GM12878 (cell line): ENCODE measurements around the gene ST8SIA3. TPM values are rescaled to one million over a fixed set of nuclear protein-coding genes. Genes with fewer than 3 reads are reported as not detected.

Experiments
- ATAC-seq: fragments of 200-7000 bp; cut with Tn5 transposase; 3 replicates; pipeline ENCODE4 v1.9.1; 2020; ENCODE audit warnings: mild to moderate bottlenecking, moderate library complexity
- BruUV-seq: library from RNA; stranded (reverse); fragments of 400-500 nt; replicated peaks from 2 replicates; lab custom pipeline; 2021; lab: Mats Ljungman, UMichigan
- CTCF ChIA-PET: fragments of 300-600 bp; sonication (Branson Sonifier 250); formaldehyde crosslinking; extraction: SDS; loops from one replicate; lab custom pipeline; 2021; ENCODE audit warnings: inconsistent platforms; lab: Yijun Ruan, JAX
- POLR2A ChIA-PET: fragments of 350-600 bp; formaldehyde crosslinking; extraction: SDS; loops from one replicate; lab custom pipeline; 2021; ENCODE audit warnings: inconsistent platforms; lab: Charles Lee
- RAD21 ChIA-PET: fragments of 300-600 bp; sonication (Branson Sonifier 250); formaldehyde crosslinking; loops from one replicate; lab custom pipeline; 2023; ENCODE audit warnings: antibody characterized with exemption; ENCODE audit not compliant: unreplicated experiment; lab: Charles Lee
- SMC1A ChIA-PET: fragments of 300-600 bp; sonication (Branson Sonifier 250); formaldehyde crosslinking; loops from one replicate; lab custom pipeline; 2023; ENCODE audit not compliant: unreplicated experiment, uncharacterized antibody; lab: Charles Lee
- DNase-seq: peaks from one replicate; pipeline ENCODE4 v3.0.0-alpha.2; 2011; ENCODE audit warnings: low read depth, low spot score
- FAIRE-seq: peaks from 3 replicates; lab custom pipeline; 2011; peaks lifted over from hg19 to GRCh38; lab: Jason Lieb, UNC
- H2AFZ ChIP-seq: 2 replicates; pipeline ENCODE4 v1.6.0; 2011; ENCODE audit warnings: low read depth, low read length, control low read depth; ENCODE audit not compliant: control insufficient read depth
- H3K27ac ChIP-seq: 2 replicates; pipeline ENCODE4 v1.5.1; 2011; ENCODE audit warnings: control low read depth; ENCODE audit not compliant: control insufficient read depth, insufficient read depth
- H3K27me3 ChIP-seq, 2 experiments: replicated peaks in 1 of 2; 2 replicates each; pipeline versions ENCODE4 v1.6.0 to v1.6.1; 2011; ENCODE audit warnings: low read length in 1 of 2; ENCODE audit not compliant: control insufficient read depth in 2 of 2, insufficient read depth in 2 of 2
- H3K36me3 ChIP-seq, 2 experiments: 2 replicates each; pipeline ENCODE4 v1.5.1; 2011; ENCODE audit warnings: low read length in 1 of 2; ENCODE audit not compliant: control insufficient read depth in 2 of 2, insufficient read depth in 2 of 2
- H3K4me1 ChIP-seq: 2 replicates; pipeline ENCODE4 v1.6.1; 2011; ENCODE audit warnings: mild to moderate bottlenecking, low read length, moderate library complexity, mixed read lengths; ENCODE audit not compliant: control insufficient read depth, insufficient read depth
- H3K4me2 ChIP-seq: 2 replicates; pipeline ENCODE4 v1.6.0; 2011; ENCODE audit warnings: control low read depth; ENCODE audit not compliant: control insufficient read depth, insufficient read depth
- H3K4me3 ChIP-seq: fragments of 200-600 bp; sonication (generic); 2 replicates; pipeline ENCODE4 v1.5.1; 2016
- H3K79me2 ChIP-seq: 2 replicates; pipeline ENCODE4 v1.6.0; 2011; ENCODE audit warnings: low read length; ENCODE audit not compliant: control insufficient read depth, insufficient read depth
- H3K9ac ChIP-seq: 2 replicates; pipeline ENCODE4 v1.8.0; 2011; ENCODE audit warnings: low read length, control low read depth, mixed read lengths; ENCODE audit not compliant: control insufficient read depth, insufficient read depth
- H3K9me3 ChIP-seq: replicated peaks from 3 replicates; pipeline ENCODE4 v1.5.1; 2011; ENCODE audit warnings: mild to moderate bottlenecking, low read length; ENCODE audit not compliant: control insufficient read depth, insufficient read depth
- H4K20me1 ChIP-seq: 2 replicates; pipeline ENCODE4 v1.6.0; 2011; ENCODE audit not compliant: control insufficient read depth, insufficient read depth
- CBX5 ChIP-seq: sonication (generic); IDR thresholded peaks from 2 replicates; pipeline ENCODE4 v1.6.1; 2016; ENCODE audit warnings: low read depth, moderate library complexity, mild to moderate bottlenecking, inconsistent platforms
- CREB1 ChIP-seq: IDR thresholded peaks from 2 replicates; pipeline ENCODE4 v1.6.1; 2012; ENCODE audit warnings: low read depth, mild to moderate bottlenecking, inconsistent platforms
- GABPA ChIP-seq: IDR thresholded peaks from 2 replicates; pipeline ENCODE4 v1.6.1; 2014; ENCODE audit warnings: antibody characterized with exemption, low read depth, mild to moderate bottlenecking, inconsistent platforms
- HDGF ChIP-seq: fragments of 450-650 bp; IDR thresholded peaks from 2 replicates; pipeline ENCODE4 v1.6.1; 2016; ENCODE audit warnings: antibody characterized with exemption
- LARP7 ChIP-seq: fragments of 450-650 bp; IDR thresholded peaks from 2 replicates; pipeline ENCODE4 v1.6.1; 2017; ENCODE audit warnings: mild to moderate bottlenecking
- PAX8 ChIP-seq: fragments of 450-650 bp; IDR thresholded peaks from 2 replicates; pipeline ENCODE4 v1.6.1; 2017; ENCODE audit warnings: mild to moderate bottlenecking, moderate library complexity
- RBBP5 ChIP-seq: fragments of 200-600 bp; sonication (generic); conservative IDR thresholded peaks from 2 replicates; pipeline ENCODE4 v1.6.1; 2016
- STAT1 ChIP-seq: fragments of 450-650 bp; conservative IDR thresholded peaks from 2 replicates; pipeline ENCODE4 v1.6.1; 2014; ENCODE audit warnings: antibody characterized with exemption, mild to moderate bottlenecking
- SUZ12 ChIP-seq: fragments of 200-600 bp; sonication (generic); IDR thresholded peaks from one replicate; pipeline ENCODE4 v1.6.1; 2018; ENCODE audit warnings: antibody characterized with exemption, mild to moderate bottlenecking; ENCODE audit not compliant: unreplicated experiment
- TAF1 ChIP-seq: IDR thresholded peaks from 2 replicates; pipeline ENCODE4 v1.6.1; 2011; ENCODE audit warnings: mild to moderate bottlenecking, low read depth, low read length, borderline replicate concordance
- TCF12 ChIP-seq: IDR thresholded peaks from 2 replicates; pipeline ENCODE4 v1.6.1; 2011; ENCODE audit warnings: low read depth, mild to moderate bottlenecking, low read length
- TCF3 ChIP-seq: IDR thresholded peaks from 2 replicates; pipeline ENCODE4 v1.6.1; 2012; ENCODE audit warnings: low read depth, mild to moderate bottlenecking, low read length, borderline replicate concordance; ENCODE audit not compliant: insufficient read depth
- YY1 ChIP-seq: IDR thresholded peaks from 2 replicates; pipeline ENCODE4 v1.6.1; 2011; ENCODE audit warnings: low read depth, mild to moderate bottlenecking, low read length
- ZNF274 ChIP-seq: IDR thresholded peaks from one replicate; pipeline ENCODE4 v1.8.0; 2011; ENCODE audit not compliant: insufficient read length, insufficient read depth
- ZNF622 ChIP-seq: fragments of 450-650 bp; IDR thresholded peaks from 2 replicates; pipeline ENCODE4 v1.6.1; 2017; ENCODE audit warnings: mild to moderate bottlenecking, inconsistent platforms
- WGBS: methylation state at CpG from one replicate; pipeline ENCODE4 v1.1.6; 2016; ENCODE audit warnings: low lambda C conversion rate; ENCODE audit not compliant: insufficient replicate concordance, insufficient coverage; ENCODE audit errors: missing lambda C conversion rate; 5-methylcytosine and 5-hydroxymethylcytosine counted together
- in situ Hi-C: fragments of 300-500 bp; cut with MboI; formaldehyde crosslinking; loops from 9 replicates; pipeline ENCODE4 v1.14.3; 2018; ENCODE audit warnings: mixed read lengths
- intact Hi-C: fragments of 100-400 bp; cut with micrococcal nuclease; formaldehyde crosslinking; loops from one replicate; pipeline ENCODE4 v1.14.2; 2022; ENCODE audit not compliant: unreplicated experiment
- polyA plus RNA-seq, 11 experiments: library from polyadenylated mRNA; depleted of rRNA in 4 of 11; unstranded in 6 of 11; stranded (reverse) in 5 of 11; fragments of >200 nt; fragmentation: Nextera tagmentation in 4 of 11; fragmentation: Illumina TruSeq in 1 of 11; extraction: Ambion mirVana in 4 of 11; extraction: Trizol in 1 of 11; gene quantifications; 1 replicate in 1 of 11; 2 replicates in 10 of 11; pipeline versions ENCODE4 v1.2.1 to v1.2.3, GENCODE V29; 2011 to 2016; ENCODE audit warnings: inconsistent platforms in 2 of 11, missing spikeins in 2 of 11, low read depth in 1 of 11
- total RNA-seq, 4 experiments: library from RNA; depleted of rRNA in 3 of 4; stranded (reverse); fragments of >200 nt in 3 of 4; fragmentation: Illumina TruSeq in 1 of 4; extraction: Trizol in 1 of 4; gene quantifications; 2 replicates each; pipeline versions ENCODE4 v1.2.1 to v1.2.3, GENCODE V29; 2013 to 2021
- TF ChIP-seq, protein P1 (sequence below): fragments of 450-650 bp; IDR thresholded peaks from 2 replicates; pipeline ENCODE4 v1.6.1; 2017; ENCODE audit warnings: mild to moderate bottlenecking
- TF ChIP-seq, protein P2 (sequence below): IDR thresholded peaks from 2 replicates; pipeline ENCODE4 v1.6.1; 2011; ENCODE audit warnings: borderline replicate concordance, low read depth, mild to moderate bottlenecking, moderate library complexity, low read length; ENCODE audit not compliant: insufficient read depth, poor library complexity, severe bottlenecking
- TF ChIP-seq, protein P3 (sequence below): IDR thresholded peaks from 2 replicates; pipeline ENCODE4 v1.6.1; 2011; ENCODE audit warnings: borderline replicate concordance, low read depth, mild to moderate bottlenecking, moderate library complexity, mixed read lengths, low read length; ENCODE audit not compliant: insufficient read depth; ENCODE audit errors: extremely low read length
- TF ChIP-seq, protein P4 (sequence below): fragments of 450-650 bp; IDR thresholded peaks from 2 replicates; pipeline ENCODE4 v1.6.1; 2018; ENCODE audit warnings: mild to moderate bottlenecking, low read depth, moderate library complexity; ENCODE audit not compliant: partially characterized antibody

Gene ST8SIA3
- total and polyA plus RNA-seq, 10 of the 15 experiments (the other 5 are each of a cell fraction or from before 2014, with no cell fraction given), result under 0.01 TPM; not detected in 9

DNA sequence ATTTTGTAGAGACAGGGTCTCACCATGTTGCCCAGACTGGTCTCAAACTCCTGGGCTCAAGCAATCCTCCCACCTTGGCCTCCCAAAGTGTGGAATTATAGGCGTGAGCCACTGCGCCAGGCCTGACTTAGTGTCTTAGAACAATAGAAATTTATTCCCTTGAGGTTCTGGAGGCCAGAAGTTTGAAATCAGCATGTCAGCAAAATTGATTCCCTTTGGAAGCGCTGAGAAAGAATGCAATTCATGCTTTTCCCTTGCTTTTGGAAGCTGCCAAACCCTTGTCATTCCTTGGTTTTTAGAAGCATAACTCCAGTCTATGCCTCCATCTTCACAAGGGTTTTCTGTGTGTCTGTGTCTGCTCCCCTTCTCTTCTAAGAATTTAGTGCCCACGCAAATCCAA is 20.7 kb downstream of the ST8SIA3 start:
- BruUV-seq, result no TSS peak
- Histone ChIP-seq H3K27me3 (0 out of 4 replicates have a peak, but pooled peaks cover 0 to 3% of the 10 kb centered on the region in 2 experiments), H2AFZ (no peak overlapping the region), H3K27ac (no peak overlapping the region), H3K4me1 (no peaks in the 10 kb centered on the region), H3K79me2 (no peaks in the 10 kb centered on the region), H4K20me1 (no peaks in the 10 kb centered on the region), H3K9me3 (no peaks in the 10 kb centered on the region), H3K36me3 (no peaks in the 10 kb centered on the region), H3K9ac (no peak overlapping the region), H3K4me3 (no peak overlapping the region), H3K4me2 (no peak overlapping the region)
- RAD21 ChIA-PET, result no interaction called here
- SMC1A ChIA-PET, result interaction anchor here (0.7 to 1.1 kb wide), 2 partner anchors 11 to 30 kb away, joined by 3 read pairs; no protein-coding TSS in a partner anchor
- CTCF ChIA-PET, result no interaction called here
- WGBS, result 36% methylated on average over 4 of the region's 4 CpGs
- DNase-seq (no peak), FAIRE-seq (no peak), ATAC-seq (no peak)
- in situ Hi-C loops, result no loop called here
- intact Hi-C loops, result no loop called here
- POLR2A ChIA-PET, result no interaction called here
- TF ChIP-seq HDGF (no peak), ZNF274 (no peak), SUZ12 (no peak), ZNF622 (no peak), LARP7 (no peak), RBBP5 (no peak), STAT1 (no peak), GABPA (no peak), PAX8 (no peak), TCF12 (no peak), CREB1 (no peak), TAF1 (no peak), TCF3 (no peak), YY1 (no peak), CBX5 (no peak)
- TF ChIP-seq, protein P1, sequence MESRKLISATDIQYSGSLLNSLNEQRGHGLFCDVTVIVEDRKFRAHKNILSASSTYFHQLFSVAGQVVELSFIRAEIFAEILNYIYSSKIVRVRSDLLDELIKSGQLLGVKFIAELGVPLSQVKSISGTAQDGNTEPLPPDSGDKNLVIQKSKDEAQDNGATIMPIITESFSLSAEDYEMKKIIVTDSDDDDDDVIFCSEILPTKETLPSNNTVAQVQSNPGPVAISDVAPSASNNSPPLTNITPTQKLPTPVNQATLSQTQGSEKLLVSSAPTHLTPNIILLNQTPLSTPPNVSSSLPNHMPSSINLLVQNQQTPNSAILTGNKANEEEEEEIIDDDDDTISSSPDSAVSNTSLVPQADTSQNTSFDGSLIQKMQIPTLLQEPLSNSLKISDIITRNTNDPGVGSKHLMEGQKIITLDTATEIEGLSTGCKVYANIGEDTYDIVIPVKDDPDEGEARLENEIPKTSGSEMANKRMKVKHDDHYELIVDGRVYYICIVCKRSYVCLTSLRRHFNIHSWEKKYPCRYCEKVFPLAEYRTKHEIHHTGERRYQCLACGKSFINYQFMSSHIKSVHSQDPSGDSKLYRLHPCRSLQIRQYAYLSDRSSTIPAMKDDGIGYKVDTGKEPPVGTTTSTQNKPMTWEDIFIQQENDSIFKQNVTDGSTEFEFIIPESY, result no peak
- TF ChIP-seq, protein P2, sequence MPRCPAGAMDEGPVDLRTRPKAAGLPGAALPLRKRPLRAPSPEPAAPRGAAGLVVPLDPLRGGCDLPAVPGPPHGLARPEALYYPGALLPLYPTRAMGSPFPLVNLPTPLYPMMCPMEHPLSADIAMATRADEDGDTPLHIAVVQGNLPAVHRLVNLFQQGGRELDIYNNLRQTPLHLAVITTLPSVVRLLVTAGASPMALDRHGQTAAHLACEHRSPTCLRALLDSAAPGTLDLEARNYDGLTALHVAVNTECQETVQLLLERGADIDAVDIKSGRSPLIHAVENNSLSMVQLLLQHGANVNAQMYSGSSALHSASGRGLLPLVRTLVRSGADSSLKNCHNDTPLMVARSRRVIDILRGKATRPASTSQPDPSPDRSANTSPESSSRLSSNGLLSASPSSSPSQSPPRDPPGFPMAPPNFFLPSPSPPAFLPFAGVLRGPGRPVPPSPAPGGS, result no peak
- TF ChIP-seq, protein P3, sequence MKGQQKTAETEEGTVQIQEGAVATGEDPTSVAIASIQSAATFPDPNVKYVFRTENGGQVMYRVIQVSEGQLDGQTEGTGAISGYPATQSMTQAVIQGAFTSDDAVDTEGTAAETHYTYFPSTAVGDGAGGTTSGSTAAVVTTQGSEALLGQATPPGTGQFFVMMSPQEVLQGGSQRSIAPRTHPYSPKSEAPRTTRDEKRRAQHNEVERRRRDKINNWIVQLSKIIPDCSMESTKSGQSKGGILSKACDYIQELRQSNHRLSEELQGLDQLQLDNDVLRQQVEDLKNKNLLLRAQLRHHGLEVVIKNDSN, result no peak
- TF ChIP-seq, protein P4, sequence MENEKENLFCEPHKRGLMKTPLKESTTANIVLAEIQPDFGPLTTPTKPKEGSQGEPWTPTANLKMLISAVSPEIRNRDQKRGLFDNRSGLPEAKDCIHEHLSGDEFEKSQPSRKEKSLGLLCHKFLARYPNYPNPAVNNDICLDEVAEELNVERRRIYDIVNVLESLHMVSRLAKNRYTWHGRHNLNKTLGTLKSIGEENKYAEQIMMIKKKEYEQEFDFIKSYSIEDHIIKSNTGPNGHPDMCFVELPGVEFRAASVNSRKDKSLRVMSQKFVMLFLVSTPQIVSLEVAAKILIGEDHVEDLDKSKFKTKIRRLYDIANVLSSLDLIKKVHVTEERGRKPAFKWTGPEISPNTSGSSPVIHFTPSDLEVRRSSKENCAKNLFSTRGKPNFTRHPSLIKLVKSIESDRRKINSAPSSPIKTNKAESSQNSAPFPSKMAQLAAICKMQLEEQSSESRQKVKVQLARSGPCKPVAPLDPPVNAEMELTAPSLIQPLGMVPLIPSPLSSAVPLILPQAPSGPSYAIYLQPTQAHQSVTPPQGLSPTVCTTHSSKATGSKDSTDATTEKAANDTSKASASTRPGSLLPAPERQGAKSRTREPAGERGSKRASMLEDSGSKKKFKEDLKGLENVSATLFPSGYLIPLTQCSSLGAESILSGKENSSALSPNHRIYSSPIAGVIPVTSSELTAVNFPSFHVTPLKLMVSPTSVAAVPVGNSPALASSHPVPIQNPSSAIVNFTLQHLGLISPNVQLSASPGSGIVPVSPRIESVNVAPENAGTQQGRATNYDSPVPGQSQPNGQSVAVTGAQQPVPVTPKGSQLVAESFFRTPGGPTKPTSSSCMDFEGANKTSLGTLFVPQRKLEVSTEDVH, result no peak
